Coronary artery (tissue), 2 donors: ENCODE results near the gene TEX261.

Experiments used
- DNase-seq: peaks from one replicate; pipeline ENCODE4 v3.0.0-alpha.2; 2017; ENCODE audit warnings: low spot score
- H3K27ac ChIP-seq, 2 donors: fragments of 200-600 bp; sonication (generic); one replicate each; pipeline ENCODE4 v1.5.1; 2016 to 2019
- H3K4me3 ChIP-seq: fragments of 200-600 bp; sonication (generic); 2 replicates; pipeline ENCODE4 v1.5.1; 2016; ENCODE audit warnings: mild to moderate bottlenecking, moderate library complexity
- TF ChIP-seq, protein P1 (sequence below): fragments of 200-600 bp; sonication (generic); IDR thresholded peaks from one replicate; pipeline ENCODE4 v1.5.1; 2019; ENCODE audit warnings: antibody characterized with exemption

Gene TEX261

DNA sequence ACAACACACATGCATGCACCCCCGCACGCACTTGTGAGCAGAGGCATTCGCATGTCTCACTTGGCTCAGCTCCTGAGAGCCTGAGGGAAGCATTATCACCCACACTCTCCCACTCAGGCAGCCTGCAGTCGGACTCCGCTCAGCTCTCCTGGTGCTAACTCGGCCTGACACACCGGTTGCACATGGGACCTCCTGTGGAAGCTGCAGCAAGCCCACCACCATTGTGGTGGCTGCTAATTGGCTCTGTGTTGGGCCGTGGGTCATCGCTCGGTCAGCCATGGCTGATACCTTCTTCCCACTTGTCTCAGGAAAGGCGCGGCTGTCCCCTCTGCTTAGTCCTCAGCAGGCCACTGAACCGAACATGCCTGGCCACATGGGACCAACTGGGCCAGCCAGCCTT is 13.7 kb upstream of the TEX261 start:
- Histone ChIP-seq H3K4me3 (no peak overlapping the region), H3K27ac (no peak overlapping the region)
- TF ChIP-seq, protein P1, sequence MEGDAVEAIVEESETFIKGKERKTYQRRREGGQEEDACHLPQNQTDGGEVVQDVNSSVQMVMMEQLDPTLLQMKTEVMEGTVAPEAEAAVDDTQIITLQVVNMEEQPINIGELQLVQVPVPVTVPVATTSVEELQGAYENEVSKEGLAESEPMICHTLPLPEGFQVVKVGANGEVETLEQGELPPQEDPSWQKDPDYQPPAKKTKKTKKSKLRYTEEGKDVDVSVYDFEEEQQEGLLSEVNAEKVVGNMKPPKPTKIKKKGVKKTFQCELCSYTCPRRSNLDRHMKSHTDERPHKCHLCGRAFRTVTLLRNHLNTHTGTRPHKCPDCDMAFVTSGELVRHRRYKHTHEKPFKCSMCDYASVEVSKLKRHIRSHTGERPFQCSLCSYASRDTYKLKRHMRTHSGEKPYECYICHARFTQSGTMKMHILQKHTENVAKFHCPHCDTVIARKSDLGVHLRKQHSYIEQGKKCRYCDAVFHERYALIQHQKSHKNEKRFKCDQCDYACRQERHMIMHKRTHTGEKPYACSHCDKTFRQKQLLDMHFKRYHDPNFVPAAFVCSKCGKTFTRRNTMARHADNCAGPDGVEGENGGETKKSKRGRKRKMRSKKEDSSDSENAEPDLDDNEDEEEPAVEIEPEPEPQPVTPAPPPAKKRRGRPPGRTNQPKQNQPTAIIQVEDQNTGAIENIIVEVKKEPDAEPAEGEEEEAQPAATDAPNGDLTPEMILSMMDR, result no peak
- DNase-seq, result no peak

DNA sequence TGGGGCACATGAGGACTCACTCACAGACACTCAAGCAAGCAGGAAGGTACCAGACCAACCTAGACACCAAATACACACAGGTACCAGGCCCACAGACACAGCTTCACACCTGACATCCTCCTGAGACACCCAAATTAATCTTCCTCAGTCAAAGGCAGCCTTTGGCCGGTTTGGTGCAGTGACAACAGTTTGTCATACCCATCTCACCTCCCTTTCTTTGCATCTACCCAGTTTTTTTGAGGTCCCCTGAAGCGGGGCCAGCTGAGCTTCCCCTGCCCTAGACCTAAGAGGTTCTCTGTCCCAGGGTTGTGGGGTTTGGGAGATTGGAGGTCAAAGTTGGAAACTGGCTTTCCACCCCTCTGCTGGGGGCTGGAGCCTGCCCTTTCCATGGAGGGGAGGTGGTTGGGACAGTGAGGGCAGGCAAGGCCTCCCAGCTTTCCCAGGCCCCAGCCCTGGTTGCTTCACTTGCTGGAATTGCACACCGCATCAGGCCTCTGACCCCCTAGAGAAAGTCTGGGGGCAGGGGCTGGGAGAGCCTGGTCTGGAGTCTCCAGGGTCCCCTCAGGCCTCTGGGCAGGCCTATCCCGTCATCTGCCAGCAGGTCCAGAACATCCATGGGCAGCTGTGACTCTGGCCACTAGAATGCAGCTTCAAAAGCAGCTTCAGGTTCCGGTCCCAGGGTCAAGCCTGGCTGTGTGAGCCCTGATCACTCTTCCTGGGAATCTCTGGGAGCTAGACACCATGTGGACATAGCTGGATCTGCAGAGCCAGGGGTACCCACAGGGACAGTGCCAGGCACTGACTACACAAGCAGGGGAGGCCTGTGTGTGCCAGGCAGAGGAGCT is 12.5 kb upstream of the TEX261 start:
- TF ChIP-seq, protein P1, result no peak
- Histone ChIP-seq H3K27ac (no peak overlapping the region), H3K4me3 (no peak overlapping the region)
- DNase-seq, result no peak

DNA sequence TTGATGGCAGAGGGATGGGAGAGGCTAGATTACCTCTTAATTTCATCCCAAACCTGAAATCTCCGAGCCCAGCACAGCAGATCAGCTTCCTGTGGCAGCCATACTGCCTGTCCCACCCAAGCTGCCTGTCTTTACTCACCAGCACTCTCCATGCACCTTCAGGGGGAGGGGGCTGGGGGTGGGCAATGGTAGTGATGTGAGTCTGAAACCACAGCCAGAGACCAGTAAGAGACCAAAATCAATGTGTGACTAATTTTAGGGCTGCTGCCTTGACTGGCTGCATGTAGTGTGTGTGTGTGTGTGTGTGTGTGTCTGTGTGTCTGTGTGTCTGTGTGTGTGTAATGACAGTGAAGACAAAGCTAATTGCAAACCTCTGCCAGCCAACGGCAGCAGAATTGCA is 11.7 kb upstream of the TEX261 start:
- no peak for DNase-seq
- Histone ChIP-seq H3K4me3 (no peak overlapping the region), H3K27ac (no peak overlapping the region)
- TF ChIP-seq, protein P1, result no peak

DNA sequence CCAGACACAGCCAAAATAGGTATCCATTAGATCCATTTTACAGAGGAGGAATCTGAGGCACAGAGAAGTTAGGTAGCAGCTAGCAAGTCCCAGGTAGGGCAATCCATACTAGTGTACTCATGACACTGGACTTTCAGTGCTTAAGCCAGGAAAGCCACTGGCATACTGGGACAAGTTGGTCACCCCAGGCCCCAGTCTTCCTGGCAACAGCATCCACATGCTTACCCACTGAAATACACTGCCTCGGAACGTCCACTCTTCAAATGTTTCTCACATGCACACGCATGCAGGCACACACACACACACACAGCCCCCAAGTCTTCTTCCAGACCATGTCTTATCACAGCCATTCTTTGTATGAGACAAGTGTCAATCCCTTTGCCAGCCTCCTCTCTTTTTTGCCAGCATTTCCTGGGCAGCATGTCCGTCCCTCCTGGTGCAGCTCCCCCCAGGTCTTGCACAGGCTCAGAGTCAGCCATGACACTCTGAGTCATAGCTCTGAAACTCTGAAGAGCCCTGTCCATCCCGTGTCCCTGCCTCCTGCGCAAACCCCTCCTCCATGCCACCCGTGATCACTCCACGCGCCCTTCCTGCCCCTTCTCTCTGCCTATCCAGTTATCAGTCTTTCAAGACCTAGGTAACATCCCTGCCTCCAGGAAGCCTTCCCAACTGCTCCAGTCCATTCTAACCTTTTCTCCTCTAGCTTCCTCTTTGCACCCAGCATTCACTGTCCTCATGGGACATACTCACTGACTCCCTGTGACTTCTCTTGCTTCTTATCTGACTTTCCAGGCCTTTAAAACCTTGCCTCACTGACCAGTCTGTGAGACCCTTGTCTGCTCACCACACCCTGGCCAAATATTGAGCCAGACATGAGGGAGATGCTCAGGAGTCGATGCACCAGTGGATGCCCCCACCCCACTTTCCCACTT is 10.9 kb upstream of the TEX261 start:
- Histone ChIP-seq H3K27ac (no peak overlapping the region), H3K4me3 (no peak overlapping the region)
- TF ChIP-seq, protein P1, result no peak
- no peak for DNase-seq

DNA sequence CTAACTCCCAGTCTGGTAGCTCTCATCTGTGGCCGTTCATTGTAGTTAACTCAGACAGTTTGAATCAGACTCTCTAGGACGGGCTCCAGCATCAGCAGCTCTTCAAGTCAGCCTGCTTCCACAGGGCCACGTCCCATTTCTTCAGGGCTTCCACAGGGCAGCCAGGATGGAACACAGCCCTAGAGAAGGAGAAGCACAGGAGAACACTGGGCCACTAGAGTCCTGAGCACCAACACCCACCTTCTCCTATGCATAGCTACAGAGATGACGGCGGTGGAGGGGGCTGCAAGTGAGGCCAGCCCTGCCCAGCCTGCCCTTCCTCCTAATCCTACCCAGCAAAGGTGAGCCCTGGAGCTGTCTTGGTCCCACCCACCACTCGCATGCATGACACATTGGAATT is 10.2 kb upstream of the TEX261 start:
- DNase-seq, result no peak
- Histone ChIP-seq H3K4me3 (no peak overlapping the region), H3K27ac (no peak overlapping the region)
- TF ChIP-seq, protein P1, result no peak

DNA sequence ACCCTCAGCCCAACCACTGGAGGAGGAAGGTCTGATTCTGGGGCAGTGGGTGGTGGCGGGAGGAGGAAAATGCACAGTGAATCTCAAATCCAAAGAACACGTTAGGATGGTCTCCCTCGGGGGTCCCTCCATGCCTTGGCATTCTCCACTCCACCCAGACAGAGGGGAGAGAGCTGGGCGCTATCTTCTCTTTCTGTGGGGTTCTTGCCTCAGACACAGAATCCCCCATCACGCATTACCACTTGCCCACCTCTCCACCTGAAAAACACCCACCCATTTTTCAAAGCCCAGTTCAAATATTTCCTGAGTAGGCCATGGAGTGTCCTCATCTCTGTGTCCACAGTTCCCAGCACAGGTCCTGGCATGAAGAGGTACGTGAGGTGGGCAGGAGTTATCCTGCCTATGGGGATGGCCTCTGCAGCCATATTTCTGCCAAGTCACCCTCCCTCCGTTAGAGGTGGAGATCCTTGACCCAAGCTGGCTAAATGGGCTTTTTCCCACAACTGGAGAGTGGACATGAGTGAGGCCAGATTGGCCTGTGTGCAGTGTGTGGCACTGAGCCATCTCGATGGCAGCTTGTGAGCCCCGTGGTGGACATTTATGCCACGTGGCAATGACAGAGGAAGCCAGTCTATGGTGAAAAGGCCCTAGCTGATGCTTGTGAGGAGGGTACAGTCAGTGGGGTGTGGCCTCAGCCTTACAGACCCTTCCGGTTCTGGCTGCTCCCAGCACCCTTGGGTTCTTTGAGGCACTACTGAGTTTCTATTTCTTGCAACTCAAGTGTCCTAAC is 9.5 kb upstream of the TEX261 start:
- TF ChIP-seq, protein P1, result no peak
- no peak for DNase-seq
- H3K4me3 ChIP-seq, result no peak overlapping the region
- H3K27ac ChIP-seq, result no peak overlapping the region
